NOMO-1 (cell line): ENCODE data around the gene ANXA10.

Source experiments
- DNase-seq, 2 experiments: peaks; one replicate each; lab custom pipeline; 2025; ENCODE audit not compliant: unreplicated experiment in 2 of 2; lab: John Stamatoyannopoulos, UW

ANXA10 gene

DNA sequence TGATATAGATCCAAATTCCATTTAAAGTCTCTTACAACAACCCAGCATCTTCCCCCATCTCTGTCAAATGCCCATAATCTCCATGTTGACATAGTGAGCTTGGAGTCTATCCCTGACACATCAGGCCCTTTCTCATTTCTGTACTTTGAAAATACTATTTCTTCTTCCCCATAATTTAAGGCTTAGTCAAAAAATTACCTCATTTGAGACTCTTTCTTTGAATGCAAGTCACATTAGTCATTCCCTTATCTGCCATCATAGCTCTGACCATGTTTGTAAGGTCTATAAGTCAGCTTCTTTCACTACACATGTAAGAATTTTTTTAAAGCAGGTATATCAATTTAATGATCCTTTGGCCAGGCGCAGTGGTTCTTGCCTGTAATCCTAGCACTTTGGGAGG lies 126.3 kb downstream of the ANXA10 start:
- no peak for DNase-seq

DNA sequence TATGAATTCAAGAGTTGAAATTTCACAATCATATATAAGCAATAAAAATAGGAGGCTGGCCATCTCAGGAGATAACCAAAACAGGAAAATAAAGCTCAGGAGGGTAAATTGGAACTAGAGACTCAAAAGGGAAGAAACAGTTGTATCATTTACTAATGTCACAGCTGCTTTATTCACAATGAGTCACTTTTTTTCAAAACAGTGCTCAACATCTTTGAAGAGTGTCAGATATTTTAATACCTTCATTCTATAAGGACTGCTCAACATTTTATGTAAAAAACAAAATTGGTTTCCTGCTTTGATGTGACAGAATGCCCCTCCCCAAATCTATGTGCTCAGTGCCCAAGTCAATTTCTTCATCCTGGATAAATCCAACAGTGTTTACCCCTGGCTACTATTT lies 128.6 kb downstream of the ANXA10 start:
- DNase-seq = no peak

DNA sequence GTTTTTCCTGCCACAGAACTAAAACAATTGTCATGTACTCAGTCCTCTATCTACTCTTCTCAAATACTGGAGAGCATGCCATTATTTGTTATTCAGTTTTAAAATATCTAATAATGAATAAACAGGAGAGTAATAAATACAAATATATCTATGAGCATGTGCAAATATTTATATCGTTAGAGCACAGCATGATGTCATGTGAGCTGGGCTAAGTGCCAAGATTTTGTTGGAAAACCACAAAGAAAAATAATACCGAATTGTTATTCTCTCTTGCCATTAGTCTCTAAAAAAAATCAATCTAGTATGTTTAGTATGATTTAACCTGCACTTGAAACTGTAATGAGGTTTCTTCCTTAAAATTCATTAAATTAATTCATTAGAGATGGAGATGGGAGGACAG lies 129.0 kb downstream of the ANXA10 start:
- no peak for DNase-seq
